ENCODE results near the gene PIM3.

GRCh38 chr22:49976439-49977175 is 16.0 kb downstream of the PIM3 start:
- TF ChIP-seq GATA3 (IDR thresholded peaks at IDR 0.05; ENCODE audit: low read depth, low read length), result no peak
- no peak for TF ChIP-seq GATA2 (IDR thresholded peaks at IDR 0.05; ENCODE audit: low read depth, low read length)

Data from SH-SY5Y (cell line).